Ishikawa (cell line): ENCODE results near the gene AP4E1.

Experiments used
- EP300 ChIP-seq: IDR thresholded peaks from 2 replicates; pipeline ENCODE4 v1.6.1; 2012; ENCODE audit warnings: borderline replicate concordance
- TAF1 ChIP-seq: IDR thresholded peaks from 2 replicates; pipeline ENCODE4 v1.6.1; 2012; ENCODE audit warnings: low read depth, mild to moderate bottlenecking
- YY1 ChIP-seq: IDR thresholded peaks from 2 replicates; pipeline ENCODE4 v1.6.1; 2012; ENCODE audit warnings: low read depth
- TF ChIP-seq, protein P1 (sequence below): IDR thresholded peaks from 2 replicates; pipeline ENCODE4 v1.6.1; 2012; ENCODE audit warnings: low read depth, mild to moderate bottlenecking

GRCh38 chr15:50971542-50971941 lies 63.1 kb downstream of the AP4E1 start:
- TF ChIP-seq EP300 (no peak), YY1 (no peak), TAF1 (no peak)
- TF ChIP-seq, protein P1, sequence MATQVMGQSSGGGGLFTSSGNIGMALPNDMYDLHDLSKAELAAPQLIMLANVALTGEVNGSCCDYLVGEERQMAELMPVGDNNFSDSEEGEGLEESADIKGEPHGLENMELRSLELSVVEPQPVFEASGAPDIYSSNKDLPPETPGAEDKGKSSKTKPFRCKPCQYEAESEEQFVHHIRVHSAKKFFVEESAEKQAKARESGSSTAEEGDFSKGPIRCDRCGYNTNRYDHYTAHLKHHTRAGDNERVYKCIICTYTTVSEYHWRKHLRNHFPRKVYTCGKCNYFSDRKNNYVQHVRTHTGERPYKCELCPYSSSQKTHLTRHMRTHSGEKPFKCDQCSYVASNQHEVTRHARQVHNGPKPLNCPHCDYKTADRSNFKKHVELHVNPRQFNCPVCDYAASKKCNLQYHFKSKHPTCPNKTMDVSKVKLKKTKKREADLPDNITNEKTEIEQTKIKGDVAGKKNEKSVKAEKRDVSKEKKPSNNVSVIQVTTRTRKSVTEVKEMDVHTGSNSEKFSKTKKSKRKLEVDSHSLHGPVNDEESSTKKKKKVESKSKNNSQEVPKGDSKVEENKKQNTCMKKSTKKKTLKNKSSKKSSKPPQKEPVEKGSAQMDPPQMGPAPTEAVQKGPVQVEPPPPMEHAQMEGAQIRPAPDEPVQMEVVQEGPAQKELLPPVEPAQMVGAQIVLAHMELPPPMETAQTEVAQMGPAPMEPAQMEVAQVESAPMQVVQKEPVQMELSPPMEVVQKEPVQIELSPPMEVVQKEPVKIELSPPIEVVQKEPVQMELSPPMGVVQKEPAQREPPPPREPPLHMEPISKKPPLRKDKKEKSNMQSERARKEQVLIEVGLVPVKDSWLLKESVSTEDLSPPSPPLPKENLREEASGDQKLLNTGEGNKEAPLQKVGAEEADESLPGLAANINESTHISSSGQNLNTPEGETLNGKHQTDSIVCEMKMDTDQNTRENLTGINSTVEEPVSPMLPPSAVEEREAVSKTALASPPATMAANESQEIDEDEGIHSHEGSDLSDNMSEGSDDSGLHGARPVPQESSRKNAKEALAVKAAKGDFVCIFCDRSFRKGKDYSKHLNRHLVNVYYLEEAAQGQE: no peak
